Astrocyte of the hippocampus (primary cell): ENCODE results near the gene TERF2IP.
A peak's percentile ranks its signal among the peaks of the same experiment; 100 is the strongest.

Experiments used
- DNase-seq: peaks from one replicate; pipeline ENCODE4 v3.0.0; 2011; ENCODE audit warnings: low read depth, low spot score

The TERF2IP gene

DNA sequence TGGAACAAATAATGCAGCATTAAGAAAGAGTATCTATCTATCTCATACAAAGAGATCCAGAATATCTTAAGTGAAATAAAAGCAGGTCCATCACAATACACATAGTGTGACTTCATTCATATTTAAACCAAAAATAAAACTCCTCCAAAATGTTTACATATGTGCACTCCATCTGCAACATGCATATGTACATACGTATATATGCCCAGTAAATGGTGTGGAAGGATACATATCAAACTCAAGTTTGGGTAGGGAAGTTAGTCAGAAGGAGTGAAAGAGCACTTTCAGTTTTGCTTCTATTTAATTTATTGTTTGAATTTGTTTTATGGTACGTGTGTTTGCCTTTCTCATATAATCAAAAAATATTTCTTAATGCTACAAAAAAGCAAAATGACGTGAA is 12.5 kb upstream of the TERF2IP start:
- no peak for DNase-seq

DNA sequence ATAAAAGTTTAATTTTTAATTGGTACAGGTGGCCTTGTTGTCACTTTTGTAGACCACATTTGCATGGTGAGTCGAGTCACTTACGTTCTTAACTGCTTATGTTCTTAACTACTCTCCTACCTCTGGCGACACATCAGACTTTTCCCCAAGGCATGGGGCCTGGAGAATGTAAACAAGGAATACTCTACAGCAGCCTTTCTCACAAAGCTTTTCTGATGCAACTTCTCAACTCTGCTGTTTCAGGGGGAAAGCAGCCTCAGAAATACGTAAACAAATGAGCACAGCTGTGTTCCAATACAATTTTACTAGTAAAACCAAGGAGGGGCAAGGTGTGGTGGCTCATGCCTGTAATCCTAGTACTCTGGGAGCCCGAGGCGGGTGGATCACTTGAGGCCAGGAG is 7.0 kb upstream of the TERF2IP start:
- no peak for DNase-seq

DNA sequence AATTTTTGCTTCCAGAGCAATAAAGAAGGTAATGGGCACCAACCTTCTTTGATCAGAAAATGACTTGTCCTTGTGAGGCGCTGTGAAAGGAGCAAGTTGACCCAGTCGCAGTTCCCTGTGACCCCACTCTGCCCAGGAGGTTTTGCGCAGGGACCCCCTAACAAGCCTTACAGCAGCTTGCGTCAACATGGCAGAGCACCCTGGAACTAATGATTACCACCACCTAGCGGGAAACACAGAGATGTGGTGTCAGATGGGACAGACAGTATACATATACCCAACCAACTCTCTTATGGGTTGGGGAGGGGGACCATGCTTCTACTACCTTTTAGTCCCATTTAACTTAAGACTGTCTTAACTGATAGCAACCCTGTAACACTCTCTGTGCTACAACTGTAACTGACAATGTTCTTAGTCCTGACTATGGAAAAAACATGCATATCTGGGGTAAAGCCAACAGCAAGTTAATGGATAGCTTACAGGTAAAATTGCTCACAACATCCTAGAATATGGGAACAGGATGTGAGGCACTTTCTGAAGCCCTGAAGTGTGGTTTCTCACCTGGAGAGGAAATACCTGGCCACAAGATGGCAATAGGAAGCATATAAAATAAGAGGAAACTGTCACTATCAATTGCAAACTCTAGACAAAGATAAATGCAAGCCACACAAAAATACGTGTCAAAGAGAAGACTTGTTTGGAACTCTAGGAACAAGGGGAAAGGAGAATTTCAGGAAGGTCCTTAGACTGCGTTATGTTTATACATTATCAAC is 3.1 kb upstream of the TERF2IP start:
- DNase-seq: no peak

DNA sequence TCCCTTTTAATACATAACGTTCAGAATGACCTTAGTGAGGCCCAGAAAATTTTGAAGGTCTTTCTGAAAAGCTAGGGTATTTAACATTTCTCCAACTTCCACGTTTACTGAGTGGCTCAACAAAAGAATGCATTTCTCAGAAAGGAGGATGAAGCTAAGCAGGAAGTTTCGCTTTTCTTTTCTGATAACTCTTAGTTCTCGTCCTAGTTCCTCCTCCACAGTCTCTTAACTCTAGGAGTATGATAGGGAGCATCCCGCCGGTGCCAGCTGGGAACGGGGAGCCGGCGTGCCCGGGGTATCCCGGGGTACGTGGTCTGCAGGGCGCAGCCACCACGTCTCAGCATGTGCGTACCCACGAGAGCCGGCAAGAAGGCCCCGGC is 471 bp upstream of the TERF2IP start:
- DNase-seq: no peak

DNA sequence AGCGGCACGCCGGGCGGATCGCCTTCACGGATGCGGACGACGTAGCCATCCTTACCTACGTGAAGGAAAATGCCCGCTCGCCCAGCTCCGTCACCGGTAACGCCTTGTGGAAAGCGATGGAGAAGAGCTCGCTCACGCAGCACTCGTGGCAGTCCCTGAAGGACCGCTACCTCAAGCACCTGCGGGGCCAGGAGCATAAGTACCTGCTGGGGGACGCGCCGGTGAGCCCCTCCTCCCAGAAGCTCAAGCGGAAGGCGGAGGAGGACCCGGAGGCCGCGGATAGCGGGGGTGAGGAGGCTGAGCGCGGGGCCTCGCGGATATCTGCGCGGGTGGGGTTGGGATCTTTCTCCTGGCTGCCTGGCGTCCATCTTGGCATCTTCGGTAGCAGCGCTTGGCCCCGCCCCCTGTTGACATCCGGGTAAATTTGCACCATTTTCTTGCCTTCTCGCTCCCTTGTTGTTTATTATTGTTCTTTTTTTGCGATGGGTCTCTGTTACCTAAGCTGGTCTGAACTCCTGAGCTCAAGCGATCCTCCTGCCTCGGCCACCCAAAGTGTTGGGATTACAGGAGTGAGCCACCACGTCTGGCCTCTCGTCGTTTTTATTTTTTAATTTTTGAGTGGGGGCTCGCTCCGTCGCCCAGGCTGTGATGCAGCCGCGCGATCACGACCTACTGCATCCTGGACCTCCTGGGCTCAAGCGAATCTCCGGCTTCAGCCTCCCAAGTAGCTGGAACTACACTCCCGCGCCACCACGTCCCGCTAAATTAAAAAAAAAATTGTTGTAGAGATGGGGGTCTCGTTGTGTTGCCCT is 898 bp downstream of the TERF2IP start:
- peak; percentile 89 for DNase-seq

DNA sequence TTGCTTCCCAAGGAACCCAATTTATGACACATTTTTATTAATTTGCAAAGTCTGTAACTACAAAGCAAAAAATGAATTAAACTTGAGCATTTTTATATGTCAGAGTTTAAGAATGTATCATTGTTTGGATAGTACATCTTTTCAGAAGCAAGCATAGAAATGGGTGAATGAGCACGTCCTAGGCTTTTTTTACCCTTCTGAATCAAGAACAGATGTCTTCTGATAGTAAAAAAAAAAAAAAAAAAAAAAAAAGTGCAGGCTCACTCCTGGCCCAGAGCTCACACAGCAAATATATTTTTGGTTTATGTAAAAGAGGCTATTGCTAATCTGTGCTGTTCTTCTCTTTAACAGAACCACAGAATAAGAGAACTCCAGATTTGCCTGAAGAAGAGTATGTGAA is 6.3 kb downstream of the TERF2IP start:
- DNase-seq: no peak

DNA sequence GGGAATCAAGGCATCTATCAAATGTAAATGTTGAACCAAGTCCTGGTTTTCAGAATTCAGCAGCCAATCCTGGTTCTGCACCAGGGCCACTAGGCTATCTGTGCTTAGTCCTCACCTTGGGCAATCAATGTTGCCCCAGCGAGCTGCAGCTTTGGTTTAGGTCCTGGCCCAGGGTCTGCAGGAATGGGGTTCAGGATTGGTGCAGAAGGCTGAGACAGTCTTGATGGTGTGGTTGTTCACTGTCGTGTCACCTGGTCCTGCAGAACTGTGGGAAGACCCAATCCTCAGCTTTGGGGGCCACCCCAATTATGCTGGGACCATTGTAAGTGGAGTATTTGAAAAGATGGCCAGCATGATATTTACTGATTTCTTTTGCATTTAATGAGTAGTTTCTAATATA is 10.6 kb downstream of the TERF2IP start:
- no peak for DNase-seq

DNA sequence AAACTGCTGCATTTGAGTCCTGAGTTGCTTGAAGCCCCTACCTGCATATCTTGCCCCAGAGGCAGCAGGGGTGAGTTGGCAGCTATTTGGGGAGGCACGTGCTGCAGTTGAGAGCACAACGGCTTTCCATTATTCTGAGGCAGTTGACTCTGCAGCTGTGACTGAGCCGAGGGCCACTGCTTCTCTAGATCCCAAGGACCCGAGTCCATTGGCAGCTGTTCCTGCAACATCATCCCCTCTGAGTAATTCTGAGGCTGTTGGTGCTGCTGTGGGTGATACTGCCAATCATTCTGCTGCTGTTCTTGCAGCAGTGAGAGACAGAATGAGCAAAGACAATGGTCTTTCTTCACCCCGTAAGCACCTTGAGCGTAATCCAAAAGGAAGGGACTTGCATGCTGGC is 12.7 kb downstream of the TERF2IP start:
- no peak for DNase-seq

DNA sequence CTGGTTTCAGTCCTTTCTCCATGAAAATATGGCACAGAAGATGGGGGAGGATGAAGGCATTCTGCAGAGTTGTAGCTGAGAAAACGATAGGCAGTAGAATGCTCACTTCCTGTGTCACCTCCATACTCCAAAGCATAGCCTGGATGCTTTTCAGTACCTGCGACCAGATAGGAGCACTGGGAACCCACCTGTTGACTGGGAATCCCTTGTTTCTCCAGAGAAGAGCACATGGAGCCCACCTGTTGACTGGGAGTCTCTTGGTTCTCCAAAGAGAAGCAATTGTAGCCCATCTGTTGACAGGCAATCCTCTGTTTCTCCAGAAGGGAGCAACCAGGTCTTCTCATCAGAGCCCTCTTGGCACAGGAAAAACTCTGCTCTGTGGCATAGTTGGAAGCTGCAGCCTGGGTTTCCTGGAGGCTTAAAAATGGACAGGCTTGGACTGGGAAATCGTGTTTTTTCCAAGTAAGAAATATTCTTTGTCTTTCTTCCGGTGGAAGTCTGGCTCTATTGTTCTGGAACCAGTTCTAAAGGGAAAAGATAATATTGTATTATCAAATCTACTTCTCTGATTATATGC is 13.2 kb downstream of the TERF2IP start:
- DNase-seq: no peak

DNA sequence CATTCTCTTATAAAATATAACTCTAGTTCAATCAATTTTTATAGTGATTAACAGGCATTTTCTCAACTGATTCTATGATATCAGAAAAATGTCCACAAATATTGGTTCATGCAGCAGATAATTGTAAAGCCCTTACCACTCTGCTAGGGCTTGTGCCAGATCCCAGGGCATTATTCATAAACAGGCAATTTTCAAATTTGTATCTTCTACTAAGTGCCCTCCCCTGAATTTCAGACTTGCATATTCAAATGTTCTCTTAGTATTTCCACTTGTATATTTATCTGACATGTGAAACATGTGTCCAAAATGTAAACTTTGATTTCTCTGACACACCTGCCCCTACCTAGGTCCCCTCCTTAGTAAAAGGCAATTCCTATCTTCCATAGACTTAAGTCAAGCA is 19.9 kb downstream of the TERF2IP start:
- no peak for DNase-seq

DNA sequence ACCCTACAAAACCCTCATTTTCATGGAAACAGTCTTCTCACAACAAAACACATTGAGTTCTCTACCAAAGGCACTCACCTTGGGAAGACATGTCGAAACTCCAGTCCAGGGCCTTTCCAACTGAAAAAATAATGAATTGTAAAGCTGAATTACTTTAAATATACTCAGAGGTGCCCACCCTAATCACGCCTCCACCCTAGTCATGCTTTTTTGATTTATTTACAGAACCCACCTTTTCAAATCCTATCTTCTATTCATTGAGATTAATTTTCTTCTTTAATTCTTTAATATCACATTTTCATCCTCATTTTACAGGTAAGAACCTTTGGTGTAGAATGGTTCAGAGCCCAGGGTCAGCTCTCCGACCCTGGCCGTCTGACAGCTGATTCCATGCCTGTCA is 29.3 kb downstream of the TERF2IP start, which contains the start of gene CPHXL2:
Gene CPHXL2 (minus strand): TSS at position 101 of the 400 bp plus-strand sequence. CDS start 10 bp downstream, at position 91.
- DNase-seq: no peak

DNA sequence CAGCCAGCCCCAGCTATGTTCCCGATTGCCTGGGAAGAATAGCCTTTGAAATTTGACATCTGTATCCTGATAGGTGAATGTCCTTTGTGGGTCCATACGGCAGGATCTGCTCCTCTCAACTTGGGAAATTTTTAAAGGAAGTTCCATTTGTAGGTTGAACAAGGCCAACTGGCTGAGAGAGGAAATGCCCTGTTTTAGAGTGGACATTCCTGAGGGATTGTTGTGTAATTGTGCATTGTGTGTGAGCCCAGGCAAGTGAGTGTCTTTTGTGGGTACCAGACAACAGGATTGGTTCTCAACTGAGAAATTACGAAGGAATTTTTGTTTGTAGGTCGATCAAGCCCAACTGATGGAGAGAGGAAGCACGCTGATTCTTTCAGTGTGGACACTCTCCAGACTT is 31.8 kb downstream of the TERF2IP start:
- no peak for DNase-seq

DNA sequence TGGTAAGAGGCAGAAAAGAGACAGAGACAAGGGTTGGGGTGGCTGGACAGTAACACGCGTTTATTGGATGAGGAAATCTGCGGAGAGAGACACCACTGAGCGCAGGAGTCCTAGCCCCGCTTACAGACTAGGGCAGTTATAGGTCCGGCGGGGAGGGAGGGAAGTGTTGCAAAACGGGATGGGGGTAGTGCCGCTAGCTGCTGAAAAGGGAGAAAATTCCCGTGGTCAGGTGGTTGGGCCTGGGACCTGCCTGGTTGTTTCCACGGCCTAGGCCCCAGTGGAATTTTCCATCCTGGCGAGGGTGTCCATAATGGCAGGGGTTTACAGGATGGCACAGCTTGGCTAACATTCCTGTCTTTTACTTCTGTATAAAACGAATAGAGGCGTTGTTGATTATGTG is 34.7 kb downstream of the TERF2IP start:
- DNase-seq: no peak

DNA sequence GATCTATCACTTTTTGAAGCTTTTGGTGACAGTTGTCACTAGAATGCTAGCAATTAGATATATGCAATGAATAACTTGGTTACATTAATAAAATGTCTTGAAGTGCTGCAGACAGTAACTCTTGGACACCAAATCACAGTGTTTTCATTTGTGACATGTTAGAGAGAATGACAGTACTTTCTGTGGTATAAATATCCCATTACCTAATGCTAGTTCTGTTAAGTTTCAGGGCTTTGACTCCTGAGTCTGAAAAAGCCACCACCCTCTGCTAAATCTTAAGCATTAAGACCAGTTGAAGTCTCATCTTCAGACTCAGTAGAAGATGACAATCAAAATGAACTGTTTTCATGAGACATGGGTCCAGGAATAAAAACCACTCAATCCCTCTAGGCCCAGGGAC is 39.8 kb downstream of the TERF2IP start:
- no peak for DNase-seq

DNA sequence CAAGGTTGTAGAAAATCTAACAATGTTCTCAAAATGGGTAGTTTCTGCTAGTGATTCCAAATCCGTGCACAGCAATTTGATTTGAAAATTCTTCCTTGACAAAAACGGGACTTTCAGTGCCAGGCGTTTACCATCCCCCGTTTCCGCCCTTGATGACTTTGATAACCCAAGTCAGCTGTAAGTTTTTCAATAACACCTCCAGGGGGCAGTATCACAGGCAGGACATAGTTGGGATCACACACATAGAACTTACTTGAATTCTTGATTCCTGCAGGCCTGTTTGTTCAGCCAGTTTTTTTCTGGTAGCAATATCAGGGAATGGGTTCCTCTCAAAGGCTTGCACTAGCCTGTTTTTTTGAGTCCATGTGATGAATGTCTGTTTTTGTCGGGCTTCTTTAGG is 48.1 kb downstream of the TERF2IP start:
- no peak for DNase-seq

DNA sequence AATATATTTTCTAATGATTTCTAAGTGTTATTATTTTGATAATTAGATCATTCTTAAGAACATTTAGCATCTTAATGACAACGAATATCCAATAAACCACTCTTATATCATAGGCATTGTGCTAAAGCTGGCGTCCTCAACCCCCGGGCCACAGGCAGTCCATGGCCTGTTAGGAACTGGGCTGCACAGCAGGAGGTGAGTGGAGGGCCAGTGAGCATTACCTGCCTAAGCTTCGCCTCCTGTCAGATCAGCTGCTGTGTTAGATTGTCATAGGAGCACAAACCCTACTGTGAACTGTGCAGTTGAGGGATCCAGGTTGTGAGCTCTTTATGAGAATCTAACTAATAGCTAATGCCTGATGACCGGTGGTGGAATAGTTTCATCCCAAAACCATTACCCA is 50.0 kb downstream of the TERF2IP start:
- no peak for DNase-seq

DNA sequence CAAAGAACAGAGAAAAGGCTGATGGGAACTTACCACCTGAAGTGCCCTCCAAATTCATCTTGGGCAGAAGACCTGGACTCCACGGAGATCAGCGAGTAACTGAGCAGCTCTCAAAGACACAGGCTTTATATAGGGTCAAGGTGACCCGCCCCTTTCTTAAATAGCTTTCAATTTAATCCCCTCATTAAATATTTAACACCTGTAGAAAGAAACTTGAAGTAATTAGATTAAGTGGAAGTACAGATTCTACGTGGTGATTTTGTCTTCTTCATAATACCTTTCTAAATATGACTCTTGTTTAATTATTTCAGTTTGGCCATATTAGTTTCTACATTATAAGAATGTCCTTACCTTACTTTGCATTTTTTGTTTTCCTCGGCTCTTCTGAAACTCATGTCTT is 53.8 kb downstream of the TERF2IP start, which contains the start of gene DUXB:
Gene DUXB (minus strand): TSS at position 101 of the 400 bp plus-strand sequence. CDS start 43 bp downstream, at position 58.
- no peak for DNase-seq

DNA sequence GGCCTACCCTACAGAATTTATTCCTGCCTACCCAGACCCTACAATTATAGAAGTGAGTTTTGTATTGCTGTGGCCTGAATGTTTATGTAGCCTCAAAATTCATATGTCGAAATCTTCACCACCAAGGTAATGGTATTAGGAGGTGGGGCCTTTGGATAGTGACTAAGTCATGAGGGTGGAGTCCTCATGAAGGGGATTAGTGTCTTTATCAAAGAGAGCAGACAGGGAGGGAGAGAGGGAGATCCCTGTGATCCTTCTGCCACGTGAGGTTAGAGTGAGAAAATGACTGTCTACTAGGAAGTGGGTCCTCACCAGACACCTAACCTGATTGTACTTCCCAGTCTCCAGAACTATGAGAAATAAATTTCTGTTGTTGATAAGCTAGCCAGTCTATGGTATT is 54.7 kb downstream of the TERF2IP start:
- DNase-seq: no peak

DNA sequence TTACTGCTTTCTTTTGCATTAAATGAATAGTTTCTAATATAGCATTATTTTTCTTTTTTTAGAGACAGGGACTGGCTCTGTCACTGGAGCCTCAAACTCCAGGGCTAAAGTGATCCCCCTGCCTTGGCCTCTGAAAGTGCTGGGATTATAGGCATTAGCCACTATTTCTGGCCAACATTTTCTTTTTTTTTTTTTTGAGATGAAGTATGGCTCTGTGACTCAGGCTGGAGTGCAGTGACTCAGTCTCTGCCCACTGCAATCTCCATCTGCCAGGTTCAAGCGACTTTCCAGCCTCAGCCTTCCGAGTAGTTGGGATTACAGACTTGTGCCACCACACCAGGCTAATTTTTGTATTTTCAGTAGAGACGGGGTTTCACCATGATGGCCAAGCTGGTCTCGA is 55.7 kb downstream of the TERF2IP start:
- peak; percentile 42 for DNase-seq
